Panc1 (cell line): ENCODE data around the gene E2F2. TPM values are rescaled to one million over a fixed set of nuclear protein-coding genes. Genes with fewer than 3 reads are reported as not detected.

Experiments
- ATAC-seq: fragments of 200-7000 bp; cut with Tn5 transposase; 2 replicates; pipeline ENCODE4 v1.9.1; 2020; ENCODE audit warnings: mild to moderate bottlenecking, moderate library complexity
- BruUV-seq: library from RNA; stranded (reverse); fragments of 400-500 nt; replicated peaks from 2 replicates; lab custom pipeline; 2021; lab: Mats Ljungman, UMichigan
- CTCF ChIA-PET: fragments of 300-600 bp; sonication (Branson Sonifier 250); formaldehyde crosslinking; loops from one replicate; lab custom pipeline; 2022; ENCODE audit warnings: antibody characterized with exemption; lab: Charles Lee
- POLR2A ChIA-PET: fragments of 300-600 bp; sonication (Branson Sonifier 250); formaldehyde crosslinking; loops from one replicate; lab custom pipeline; 2022; ENCODE audit warnings: antibody characterized with exemption; lab: Charles Lee
- DNase-seq: peaks from one replicate; pipeline ENCODE4 v3.0.0-alpha.2; 2010; ENCODE audit warnings: low read depth, low spot score
- H3K27ac ChIP-seq: 2 replicates; pipeline ENCODE4 v1.5.1; 2011; ENCODE audit warnings: mild to moderate bottlenecking, low read length, inconsistent platforms
- H3K27me3 ChIP-seq: fragments of 200-500 bp; sonication (Bioruptor generic); 2 replicates; pipeline ENCODE4 v1.6.0; 2014; ENCODE audit warnings: low read length, inconsistent platforms; ENCODE audit not compliant: control insufficient read depth, insufficient read depth
- H3K36me3 ChIP-seq: fragments of 200-500 bp; sonication (Bioruptor generic); 2 replicates; pipeline ENCODE4 v1.5.1; 2014; ENCODE audit warnings: inconsistent platforms, mild to moderate bottlenecking, low read length, moderate library complexity; ENCODE audit not compliant: control insufficient read depth, insufficient read depth
- H3K4me1 ChIP-seq: 2 replicates; pipeline ENCODE4 v1.5.1; 2011; ENCODE audit warnings: inconsistent platforms, mild to moderate bottlenecking, low read length, moderate library complexity; ENCODE audit not compliant: control insufficient read depth, insufficient read depth
- H3K4me3 ChIP-seq, 2 experiments: 2 replicates each; pipeline ENCODE4 v1.5.1; 2011 to 2012; ENCODE audit warnings: low read depth in 2 of 2, low read length in 2 of 2, mild to moderate bottlenecking in 2 of 2, inconsistent platforms in 1 of 2, moderate library complexity in 1 of 2
- H3K9me3 ChIP-seq: fragments of 200-500 bp; sonication (Bioruptor generic); 2 replicates; pipeline ENCODE4 v1.5.1; 2014; ENCODE audit warnings: low read depth, mild to moderate bottlenecking, inconsistent platforms, low read length, moderate library complexity; ENCODE audit not compliant: control insufficient read depth, insufficient read depth
- POLR2AphosphoS5 ChIP-seq: IDR thresholded peaks from 2 replicates; pipeline ENCODE4 v1.6.1; 2012; ENCODE audit warnings: mild to moderate bottlenecking, low read depth, low read length, moderate library complexity
- SIN3A ChIP-seq: IDR thresholded peaks from 2 replicates; pipeline ENCODE4 v1.6.1; 2012; ENCODE audit warnings: low read depth, mild to moderate bottlenecking, low read length, moderate library complexity, borderline replicate concordance; ENCODE audit not compliant: insufficient read depth
- TCF7L2 ChIP-seq: IDR thresholded peaks from 2 replicates; pipeline ENCODE4 v1.6.1; 2011; ENCODE audit warnings: mild to moderate bottlenecking, low read depth, low read length, inconsistent platforms
- in situ Hi-C: cut with HindIII; loops from 2 replicates; pipeline ENCODE4 v1.10.0; 2016; ENCODE audit warnings: low sequenced_read_pairs, low pct_unique_long_range_greater_than_20kb
- intact Hi-C: fragments of 100-400 bp; cut with micrococcal nuclease; formaldehyde crosslinking; loops from one replicate; pipeline ENCODE4 v1.10.0; 2022; ENCODE audit not compliant: unreplicated experiment
- total RNA-seq: library from RNA; stranded (reverse); gene quantifications from one replicate; pipeline ENCODE4 v1.2.1, GENCODE V29; 2021; ENCODE audit not compliant: unreplicated experiment
- TF ChIP-seq, protein P1 (sequence below): fragments of 450-650 bp; IDR thresholded peaks from 2 replicates; pipeline ENCODE4 v1.5.1; 2017; ENCODE audit warnings: mild to moderate bottlenecking
- TF ChIP-seq, protein P2 (sequence below), 2 experiments: IDR thresholded peaks; 2 replicates each; pipeline ENCODE4 v1.6.1; 2011 to 2012; ENCODE audit warnings: low read depth in 2 of 2, control low read depth in 1 of 2, low read length in 1 of 2, mild to moderate bottlenecking in 1 of 2, moderate library complexity in 1 of 2; ENCODE audit not compliant: insufficient read depth in 1 of 2

E2F2 gene
- total RNA-seq, 1 experiment from 2014 or later, result 9.5 TPM

GRCh38 chr1:23500466-23500865, 30.6 kb downstream of the E2F2 start:
- no peak for ATAC-seq

GRCh38 chr1:23497777-23498439, 33.1 kb downstream of the E2F2 start:
- ChIA-PET CTCF (interaction anchor here (0.6 to 2.7 kb wide), 12 partner anchors 12 to 195 kb away, joined by 3 to 31 read pairs (median 5); partner anchors contain the start of genes ASAP3 and E2F2), POLR2A (no interaction called here)
- ATAC-seq, result no peak
- in situ Hi-C loops, result no loop called here
- Histone ChIP-seq H3K4me1 (no peaks in the 10 kb centered on the region), H3K27ac (no peak overlapping the region), H3K36me3 (no peaks in the 10 kb centered on the region), H3K27me3 (no peaks in the 10 kb centered on the region), H3K4me3 (no peak overlapping the region), H3K9me3 (no peaks in the 10 kb centered on the region)
- intact Hi-C loops, result loop anchor here (1.0 kb wide), 1 partner anchor 41 kb away; no protein-coding TSS in a partner anchor
- TF ChIP-seq, protein P1, sequence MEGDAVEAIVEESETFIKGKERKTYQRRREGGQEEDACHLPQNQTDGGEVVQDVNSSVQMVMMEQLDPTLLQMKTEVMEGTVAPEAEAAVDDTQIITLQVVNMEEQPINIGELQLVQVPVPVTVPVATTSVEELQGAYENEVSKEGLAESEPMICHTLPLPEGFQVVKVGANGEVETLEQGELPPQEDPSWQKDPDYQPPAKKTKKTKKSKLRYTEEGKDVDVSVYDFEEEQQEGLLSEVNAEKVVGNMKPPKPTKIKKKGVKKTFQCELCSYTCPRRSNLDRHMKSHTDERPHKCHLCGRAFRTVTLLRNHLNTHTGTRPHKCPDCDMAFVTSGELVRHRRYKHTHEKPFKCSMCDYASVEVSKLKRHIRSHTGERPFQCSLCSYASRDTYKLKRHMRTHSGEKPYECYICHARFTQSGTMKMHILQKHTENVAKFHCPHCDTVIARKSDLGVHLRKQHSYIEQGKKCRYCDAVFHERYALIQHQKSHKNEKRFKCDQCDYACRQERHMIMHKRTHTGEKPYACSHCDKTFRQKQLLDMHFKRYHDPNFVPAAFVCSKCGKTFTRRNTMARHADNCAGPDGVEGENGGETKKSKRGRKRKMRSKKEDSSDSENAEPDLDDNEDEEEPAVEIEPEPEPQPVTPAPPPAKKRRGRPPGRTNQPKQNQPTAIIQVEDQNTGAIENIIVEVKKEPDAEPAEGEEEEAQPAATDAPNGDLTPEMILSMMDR, result no peak
- TF ChIP-seq POLR2AphosphoS5 (no peak), TCF7L2 (no peak), SIN3A (no peak)
- TF ChIP-seq, protein P2, sequence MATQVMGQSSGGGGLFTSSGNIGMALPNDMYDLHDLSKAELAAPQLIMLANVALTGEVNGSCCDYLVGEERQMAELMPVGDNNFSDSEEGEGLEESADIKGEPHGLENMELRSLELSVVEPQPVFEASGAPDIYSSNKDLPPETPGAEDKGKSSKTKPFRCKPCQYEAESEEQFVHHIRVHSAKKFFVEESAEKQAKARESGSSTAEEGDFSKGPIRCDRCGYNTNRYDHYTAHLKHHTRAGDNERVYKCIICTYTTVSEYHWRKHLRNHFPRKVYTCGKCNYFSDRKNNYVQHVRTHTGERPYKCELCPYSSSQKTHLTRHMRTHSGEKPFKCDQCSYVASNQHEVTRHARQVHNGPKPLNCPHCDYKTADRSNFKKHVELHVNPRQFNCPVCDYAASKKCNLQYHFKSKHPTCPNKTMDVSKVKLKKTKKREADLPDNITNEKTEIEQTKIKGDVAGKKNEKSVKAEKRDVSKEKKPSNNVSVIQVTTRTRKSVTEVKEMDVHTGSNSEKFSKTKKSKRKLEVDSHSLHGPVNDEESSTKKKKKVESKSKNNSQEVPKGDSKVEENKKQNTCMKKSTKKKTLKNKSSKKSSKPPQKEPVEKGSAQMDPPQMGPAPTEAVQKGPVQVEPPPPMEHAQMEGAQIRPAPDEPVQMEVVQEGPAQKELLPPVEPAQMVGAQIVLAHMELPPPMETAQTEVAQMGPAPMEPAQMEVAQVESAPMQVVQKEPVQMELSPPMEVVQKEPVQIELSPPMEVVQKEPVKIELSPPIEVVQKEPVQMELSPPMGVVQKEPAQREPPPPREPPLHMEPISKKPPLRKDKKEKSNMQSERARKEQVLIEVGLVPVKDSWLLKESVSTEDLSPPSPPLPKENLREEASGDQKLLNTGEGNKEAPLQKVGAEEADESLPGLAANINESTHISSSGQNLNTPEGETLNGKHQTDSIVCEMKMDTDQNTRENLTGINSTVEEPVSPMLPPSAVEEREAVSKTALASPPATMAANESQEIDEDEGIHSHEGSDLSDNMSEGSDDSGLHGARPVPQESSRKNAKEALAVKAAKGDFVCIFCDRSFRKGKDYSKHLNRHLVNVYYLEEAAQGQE (IDR thresholded peaks at IDR 0.05; ENCODE audit: insufficient read depth in 1 of 2, low read depth in 2 of 2, low read length in 1 of 2), result no peak
- DNase-seq, result no peak
- BruUV-seq, result no TSS peak

More at GRCh38 chr1:23500466-23500865, 30.6 kb downstream of the E2F2 start:
- TF ChIP-seq, protein P1, result no peak
- TF ChIP-seq, protein P2 (IDR thresholded peaks at IDR 0.05; ENCODE audit: insufficient read depth in 1 of 2, low read depth in 2 of 2, low read length in 1 of 2), result no peak
- TF ChIP-seq POLR2AphosphoS5 (no peak), TCF7L2 (no peak), SIN3A (no peak)
- Histone ChIP-seq H3K4me3 (no peak overlapping the region), H3K27me3 (no peaks in the 10 kb centered on the region), H3K9me3 (no peaks in the 10 kb centered on the region), H3K4me1 (no peaks in the 10 kb centered on the region), H3K36me3 (no peaks in the 10 kb centered on the region), H3K27ac (no peak overlapping the region)
- in situ Hi-C loops, result no loop called here
- intact Hi-C loops, result no loop called here
- DNase-seq, result no peak
- ChIA-PET CTCF (no interaction called here), POLR2A (no interaction called here)
- no TSS peak for BruUV-seq
